Fibroblast of the aortic adventitia (primary cell): ENCODE results near the gene TPRG1L. TPM values are rescaled to one million over a fixed set of nuclear protein-coding genes. Genes with fewer than 3 reads are reported as not detected.

Source experiments
- DNase-seq: peaks from one replicate; pipeline ENCODE4 v3.0.0-alpha.2; 2010; ENCODE audit warnings: low read depth
- H3K4me3 ChIP-seq: 2 replicates; pipeline ENCODE4 v1.5.1; 2011; ENCODE audit warnings: low read depth, mild to moderate bottlenecking, control low read depth, low read length, moderate library complexity
- CTCF ChIP-seq: IDR thresholded peaks from 2 replicates; pipeline ENCODE4 v1.5.1; 2011; ENCODE audit warnings: mild to moderate bottlenecking, low read length, control low read depth, inconsistent platforms; ENCODE audit not compliant: insufficient read depth
- total RNA-seq: library from RNA; depleted of rRNA; stranded (reverse); fragments of >200 nt; gene quantifications from 2 replicates; pipeline ENCODE4 v1.2.3, GENCODE V29; 2012; ENCODE audit warnings: low replicate concordance

The TPRG1L gene
- total RNA-seq, 1 donor: 44.4 TPM

- no peak for DNase-seq
- H3K4me3 ChIP-seq: no peak overlapping the region
- TF ChIP-seq CTCF: no peak
These were observed 33.4 kb downstream of the TPRG1L start for GRCh38 chr1:3658231-3658615.

DNA sequence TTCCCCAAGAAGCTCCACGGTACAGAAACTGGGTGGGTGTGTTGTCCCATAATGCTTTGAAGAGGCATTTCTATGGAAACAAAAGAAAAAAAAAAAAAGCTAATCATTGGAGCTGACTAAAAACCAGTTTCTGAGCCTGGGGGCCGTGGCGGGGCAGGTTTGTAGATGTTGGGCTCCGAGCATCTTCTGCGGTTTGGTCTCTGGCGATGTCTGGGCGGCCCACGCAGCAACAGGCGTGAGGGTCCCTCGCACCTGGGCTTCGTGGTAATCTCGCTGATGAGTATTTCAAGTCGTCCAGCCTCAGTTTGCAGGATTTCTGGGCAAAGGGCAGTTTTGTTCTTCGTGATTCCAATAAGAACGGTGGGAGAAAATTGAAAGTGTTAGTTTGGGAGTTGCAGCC is 34.3 kb downstream of the TPRG1L start:
- TF ChIP-seq CTCF: no peak
- no peak for DNase-seq
- no peak overlapping the region for H3K4me3 ChIP-seq

DNA sequence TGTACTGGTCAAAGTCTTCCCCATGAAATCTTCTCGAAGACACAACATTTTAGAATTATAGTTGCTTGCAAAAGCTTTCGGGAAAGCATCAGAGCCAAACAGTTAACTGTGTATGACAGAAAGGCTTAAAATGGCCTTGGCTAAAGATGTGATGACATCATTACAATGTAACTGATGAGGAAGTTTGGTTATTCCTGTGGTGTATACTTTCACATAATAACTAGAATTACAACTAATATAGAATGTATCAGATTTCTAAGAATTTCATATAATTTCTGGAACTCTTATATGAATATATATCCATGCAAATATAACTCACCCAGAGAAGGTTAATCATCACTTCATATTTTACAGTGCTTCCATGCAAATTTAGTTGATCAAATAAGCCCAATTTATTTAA is 35.9 kb downstream of the TPRG1L start:
- DNase-seq: no peak
- no peak overlapping the region for H3K4me3 ChIP-seq
- no peak for TF ChIP-seq CTCF

- no peak for TF ChIP-seq CTCF
These were observed 36.8 kb downstream of the TPRG1L start for GRCh38 chr1:3661631-3662030.

GRCh38 chr1:3662080-3662671 is 37.4 kb downstream of the TPRG1L start:
- DNase-seq: no peak
- H3K4me3 ChIP-seq: no peak overlapping the region
- TF ChIP-seq CTCF: no peak

More at GRCh38 chr1:3661631-3662030, 36.8 kb downstream of the TPRG1L start:
- DNase-seq: no peak
- no peak overlapping the region for H3K4me3 ChIP-seq

DNA sequence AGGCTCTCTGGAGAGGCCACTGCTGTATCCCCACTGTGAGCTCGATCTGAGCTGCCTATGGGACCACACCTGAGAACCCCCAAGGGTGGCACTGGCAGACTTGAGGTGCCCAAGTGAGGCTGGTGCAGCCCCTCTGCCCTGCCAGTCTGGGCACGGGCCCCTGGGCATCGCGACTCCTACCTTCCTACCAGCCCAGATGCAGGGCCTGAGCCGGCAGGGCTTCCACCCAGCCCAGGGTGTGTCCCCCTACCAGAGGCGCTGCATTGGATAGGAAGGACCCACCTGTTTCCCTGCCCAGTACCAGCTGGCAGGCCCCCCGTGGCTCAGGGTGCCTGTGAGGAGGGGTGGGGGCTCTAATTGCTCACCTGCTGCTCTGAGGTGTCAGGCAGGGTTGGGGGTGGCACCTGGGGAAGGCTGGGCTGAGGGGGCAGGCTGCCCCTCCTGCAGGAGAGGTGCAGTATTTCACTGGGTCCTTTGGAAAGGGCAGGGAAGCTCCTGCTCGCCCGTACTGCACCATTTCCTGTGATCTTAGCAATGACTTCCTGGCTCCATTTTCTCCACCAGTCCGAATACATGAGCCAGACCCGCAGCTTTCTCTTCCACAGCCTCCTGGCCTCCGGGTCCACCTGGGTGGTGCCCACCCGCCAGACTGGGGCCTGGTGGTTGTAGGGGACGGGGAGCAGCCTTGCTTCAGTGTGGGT is 39.3 kb downstream of the TPRG1L start:
- no peak for DNase-seq
- no peak for TF ChIP-seq CTCF

More for the DNA sequence above, 39.3 kb downstream of the TPRG1L start:
- H3K4me3 ChIP-seq: no peak overlapping the region
